B cell (primary cell): Measurements from ENCODE around the gene GHR. TPM values are rescaled to one million over a fixed set of nuclear protein-coding genes. Genes with fewer than 3 reads are reported as not detected.

ENCODE experiments used
- ATAC-seq: fragments of 200-7000 bp; cut with Tn5 transposase; one replicate; pipeline ENCODE4 v1.10.0; 2021; ENCODE audit warnings: low read depth, mild to moderate bottlenecking, moderate number of reproducible peaks, moderate library complexity
- CTCF ChIA-PET: fragments of 350-600 bp; sonication (Branson Sonifier 250); formaldehyde crosslinking; loops from one replicate; lab custom pipeline; 2021; ENCODE audit warnings: antibody characterized with exemption, inconsistent platforms; lab: Charles Lee
- POLR2A ChIA-PET: fragments of 350-600 bp; sonication (Branson Sonifier 250); formaldehyde crosslinking; loops from one replicate; lab custom pipeline; 2021; ENCODE audit warnings: antibody characterized with exemption; lab: Charles Lee
- DNase-seq: peaks from one replicate; pipeline ENCODE4 v3.0.0; 2013
- H2AFZ ChIP-seq: 2 replicates; pipeline ENCODE4 v1.6.1; 2012; ENCODE audit warnings: mild to moderate bottlenecking, low read depth, low read length; ENCODE audit not compliant: insufficient read depth, poor library complexity, severe bottlenecking
- H3K27ac ChIP-seq, 2 donors: 1 replicate in 1 of 2; 2 replicates in 1 of 2; pipeline ENCODE4 v1.5.1; 2012 to 2013; ENCODE audit warnings: low read length in 2 of 2, mild to moderate bottlenecking in 2 of 2, moderate library complexity in 1 of 2
- H3K27me3 ChIP-seq, 4 experiments: fragments of 200-600 bp in 1 of 4; sonication (generic) in 1 of 4; replicated peaks in 1 of 4; 1 replicate in 2 of 4; 2 replicates in 2 of 4; pipeline versions ENCODE4 v1.6.1 to v1.7.0; 2013 to 2016; ENCODE audit warnings: low read length in 3 of 4, mild to moderate bottlenecking in 2 of 4, mixed read lengths in 1 of 4, moderate library complexity in 1 of 4; ENCODE audit not compliant: insufficient read depth in 4 of 4, control insufficient read depth in 3 of 4; ENCODE audit errors: control extremely low read depth in 1 of 4
- H3K36me3 ChIP-seq, 2 experiments: replicated peaks in 1 of 2; 1 replicate in 1 of 2; 2 replicates in 1 of 2; pipeline versions ENCODE4 v1.6.1 to v1.7.1; 2013; ENCODE audit warnings: low read length in 1 of 2; ENCODE audit not compliant: insufficient read depth in 2 of 2, control insufficient read depth in 1 of 2; ENCODE audit errors: control extremely low read depth in 1 of 2, extremely low read depth in 1 of 2
- H3K4me1 ChIP-seq, 2 donors: fragments of 200-600 bp in 1 of 2; sonication (generic) in 1 of 2; 1 replicate in 1 of 2; 2 replicates in 1 of 2; pipeline versions ENCODE4 v1.5.1 to v1.6.1; 2013 to 2017; ENCODE audit warnings: low read length in 2 of 2; ENCODE audit not compliant: control insufficient read depth in 2 of 2, insufficient read depth in 2 of 2
- H3K4me2 ChIP-seq: replicated peaks from 2 replicates; pipeline ENCODE3; 2012; ENCODE audit warnings: mild to moderate bottlenecking, low read depth, low read length; ENCODE audit not compliant: poor library complexity, severe bottlenecking
- H3K4me3 ChIP-seq, 5 experiments: fragments of 200-600 bp in 1 of 5; sonication (generic) in 1 of 5; 1 replicate in 3 of 5; 2 replicates in 2 of 5; pipeline versions ENCODE4 v1.5.1 to v1.7.0; 2011 to 2016; ENCODE audit warnings: low read length in 4 of 5, mild to moderate bottlenecking in 4 of 5, low read depth in 2 of 5, control low read depth in 1 of 5, moderate library complexity in 1 of 5; ENCODE audit not compliant: insufficient read depth in 1 of 5; ENCODE audit errors: control extremely low read depth in 1 of 5, extremely low read depth in 1 of 5
- H3K79me2 ChIP-seq: fragments of 200-600 bp; sonication (generic); one replicate; pipeline ENCODE4 v1.6.0; 2016; ENCODE audit warnings: low read length; ENCODE audit not compliant: control insufficient read depth, insufficient read depth
- H3K9ac ChIP-seq: fragments of 200-600 bp; sonication (generic); 2 replicates; pipeline ENCODE4 v1.6.1; 2017; ENCODE audit warnings: mild to moderate bottlenecking, low read length, moderate library complexity
- H3K9me3 ChIP-seq, 3 donors: one replicate each; pipeline versions ENCODE4 v1.6.1 to v1.7.1; 2013; ENCODE audit warnings: low read length in 2 of 3; ENCODE audit not compliant: control insufficient read depth in 2 of 3, insufficient read depth in 1 of 3; ENCODE audit errors: control extremely low read depth in 1 of 3
- H4K20me1 ChIP-seq: 2 replicates; pipeline ENCODE4 v1.6.0; 2012; ENCODE audit warnings: mild to moderate bottlenecking, low read length; ENCODE audit not compliant: insufficient read depth, control insufficient read depth, poor library complexity, severe bottlenecking
- H3K27ac Mint-ChIP-seq: one replicate; pipeline ENCODE4 v1.8.0; 2021; ENCODE audit warnings: mixed read lengths
- H3K27me3 Mint-ChIP-seq: one replicate; pipeline ENCODE4 v1.8.0; 2021; ENCODE audit warnings: mixed read lengths
- H3K4me1 Mint-ChIP-seq: one replicate; pipeline ENCODE4 v1.8.0; 2021; ENCODE audit warnings: mixed read lengths
- H3K4me3 Mint-ChIP-seq: one replicate; pipeline ENCODE4 v1.8.0; 2021; ENCODE audit warnings: mixed read lengths
- H3K9me3 Mint-ChIP-seq: one replicate; pipeline ENCODE4 v1.8.0; 2022; ENCODE audit warnings: mixed read lengths; ENCODE audit not compliant: insufficient read depth
- EZH2 ChIP-seq: IDR thresholded peaks from 2 replicates; pipeline ENCODE4 v1.6.1; 2012; ENCODE audit warnings: borderline replicate concordance, low read depth, mild to moderate bottlenecking, moderate library complexity, low read length; ENCODE audit not compliant: insufficient read depth, poor library complexity, severe bottlenecking
- WGBS: methylation state at CpG from one replicate; pipeline ENCODE4 v1.1.5; 2013; ENCODE audit warnings: missing lambda C conversion rate; ENCODE audit not compliant: insufficient coverage; 5-methylcytosine and 5-hydroxymethylcytosine counted together
- intact Hi-C: fragments of 100-400 bp; cut with micrococcal nuclease; formaldehyde crosslinking; loops from one replicate; pipeline ENCODE4 v1.10.0; 2022
- polyA plus RNA-seq: library from polyadenylated mRNA; depleted of rRNA; stranded (reverse); fragments of >200 nt; gene quantifications from 2 replicates; pipeline ENCODE4 v1.2.3, GENCODE V29; 2012
- total RNA-seq, 2 donors: library from RNA; stranded (reverse); fragments of 120-200 nt in 1 of 2; gene quantifications; 1 replicate in 1 of 2; 2 replicates in 1 of 2; pipeline versions ENCODE4 v1.2.3 to v1.2.4, GENCODE V29; 2013 to 2022
- TF ChIP-seq, protein P1 (sequence below): fragments of 200-600 bp; IDR thresholded peaks from one replicate; pipeline ENCODE4 v1.8.0; 2022; ENCODE audit warnings: antibody characterized with exemption, mild to moderate bottlenecking

The GHR gene
- total and polyA plus RNA-seq, 2 donors (not counting 1 experiment from before 2014, with no cell fraction given): not detected

DNA sequence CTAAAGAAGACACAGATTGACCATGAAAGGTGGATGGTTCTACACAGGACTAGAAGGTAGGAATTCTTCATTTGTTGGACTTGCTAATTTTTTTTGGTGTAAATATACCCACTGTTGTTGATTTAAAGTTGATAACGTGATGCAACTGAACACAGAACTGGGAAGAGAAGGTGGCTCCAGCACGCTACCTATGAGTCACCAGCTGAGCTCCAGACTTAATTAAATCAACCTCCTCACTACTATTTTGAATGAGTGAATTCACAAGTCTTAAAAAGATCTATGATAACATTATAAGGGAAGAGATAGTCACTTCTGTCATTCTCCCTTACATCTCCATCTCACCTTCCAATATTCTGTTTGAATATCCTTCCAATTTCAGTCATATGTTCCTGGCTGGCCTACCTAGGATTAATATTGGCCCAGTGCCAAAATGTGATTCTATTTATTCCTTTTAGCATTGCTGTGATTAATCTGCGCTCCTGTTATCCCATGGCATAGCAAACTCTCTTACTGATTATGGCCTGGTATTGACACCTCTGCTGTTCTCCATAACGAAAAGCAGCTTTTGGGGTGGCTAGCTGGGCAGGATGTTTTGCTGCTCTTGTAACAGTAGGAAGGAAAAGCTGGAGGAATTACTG, 197.5 kb downstream of the GHR start:
- ATAC-seq (no peak), DNase-seq (no peak)
- Histone ChIP-seq H3K27me3 (no peaks in the 10 kb centered on the region), H4K20me1 (no peaks in the 10 kb centered on the region), H3K4me3 (peak overlapping the region in 1 of 5 experiments; percentile 26), H3K9me3 (no peaks in the 10 kb centered on the region), H3K9ac (peak overlapping the region; percentile 35), H3K4me1 (peaks cover 40 to 43% of the 10 kb centered on the region in 2 donors), H3K36me3 (no peaks in the 10 kb centered on the region), H3K4me2 (peak overlapping the region; percentile 64), H3K79me2 (no peaks in the 10 kb centered on the region), H3K27ac (peak overlapping the region; percentile 93 to 97), H2AFZ (peak overlapping the region; percentile 38)
- peak overlapping the region; percentile 94 for H3K27ac Mint-ChIP-seq
- ChIA-PET CTCF (interaction anchor here (0.8 to 5.4 kb wide), 6 partner anchors 11 to 693 kb away, joined by 3 to 46 read pairs (median 4); partner anchors contain the start of gene HMGCS1), POLR2A (no interaction called here)
- TF ChIP-seq, protein P1, sequence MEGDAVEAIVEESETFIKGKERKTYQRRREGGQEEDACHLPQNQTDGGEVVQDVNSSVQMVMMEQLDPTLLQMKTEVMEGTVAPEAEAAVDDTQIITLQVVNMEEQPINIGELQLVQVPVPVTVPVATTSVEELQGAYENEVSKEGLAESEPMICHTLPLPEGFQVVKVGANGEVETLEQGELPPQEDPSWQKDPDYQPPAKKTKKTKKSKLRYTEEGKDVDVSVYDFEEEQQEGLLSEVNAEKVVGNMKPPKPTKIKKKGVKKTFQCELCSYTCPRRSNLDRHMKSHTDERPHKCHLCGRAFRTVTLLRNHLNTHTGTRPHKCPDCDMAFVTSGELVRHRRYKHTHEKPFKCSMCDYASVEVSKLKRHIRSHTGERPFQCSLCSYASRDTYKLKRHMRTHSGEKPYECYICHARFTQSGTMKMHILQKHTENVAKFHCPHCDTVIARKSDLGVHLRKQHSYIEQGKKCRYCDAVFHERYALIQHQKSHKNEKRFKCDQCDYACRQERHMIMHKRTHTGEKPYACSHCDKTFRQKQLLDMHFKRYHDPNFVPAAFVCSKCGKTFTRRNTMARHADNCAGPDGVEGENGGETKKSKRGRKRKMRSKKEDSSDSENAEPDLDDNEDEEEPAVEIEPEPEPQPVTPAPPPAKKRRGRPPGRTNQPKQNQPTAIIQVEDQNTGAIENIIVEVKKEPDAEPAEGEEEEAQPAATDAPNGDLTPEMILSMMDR: no peak
- no peak for TF ChIP-seq EZH2
- H3K9me3 Mint-ChIP-seq: peaks cover 2% of the 10 kb centered on the region
- peak overlapping the region; percentile 62 for H3K4me3 Mint-ChIP-seq
- WGBS: 50% methylated on average over 2 of the region's 4 CpGs
- peaks cover 50% of the 10 kb centered on the region for H3K4me1 Mint-ChIP-seq
- intact Hi-C loops: loop anchor here (5.0 kb wide), 1 partner anchor 38 kb away; no protein-coding TSS in a partner anchor
- peaks cover 5% of the 10 kb centered on the region for H3K27me3 Mint-ChIP-seq

DNA sequence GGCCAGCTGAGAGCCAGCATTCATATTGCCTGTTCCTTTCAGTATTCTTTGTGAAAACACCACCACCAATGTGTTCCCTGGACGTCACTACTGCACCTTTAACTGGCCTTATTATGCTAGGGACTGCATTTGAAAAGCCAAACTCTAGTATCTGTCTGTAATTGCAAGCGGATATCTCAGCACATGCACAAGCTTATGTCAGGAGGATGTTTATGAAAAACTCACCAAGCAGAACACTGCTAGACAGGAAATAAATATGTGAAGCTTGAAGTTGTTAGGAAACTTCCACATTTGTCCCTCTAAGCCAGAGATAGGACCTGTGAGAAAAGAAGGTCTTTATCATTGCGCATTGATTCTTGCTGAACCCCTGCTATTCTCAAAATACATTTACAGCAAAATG, 198.0 kb downstream of the GHR start:
- peak overlapping the region; percentile 64 for H3K4me2 ChIP-seq
- peaks cover 50% of the 10 kb centered on the region for H3K4me1 Mint-ChIP-seq

More for the DNA sequence above, 198.0 kb downstream of the GHR start:
- Mint-ChIP-seq H3K27ac (peak overlapping the region; percentile 94), H3K4me3 (peak overlapping the region; percentile 62), H3K27me3 (peaks cover under 1% of the 10 kb centered on the region), H3K9me3 (peaks cover 2% of the 10 kb centered on the region)
- Histone ChIP-seq H3K27ac (peak overlapping the region; percentile 93 to 97), H3K79me2 (no peaks in the 10 kb centered on the region), H3K27me3 (no peaks in the 10 kb centered on the region), H3K4me3 (peak overlapping the region in 1 of 5 experiments; percentile 26), H4K20me1 (no peaks in the 10 kb centered on the region), H2AFZ (peak overlapping the region; percentile 38), H3K36me3 (no peaks in the 10 kb centered on the region), H3K4me1 (peaks cover 40 to 43% of the 10 kb centered on the region in 2 donors), H3K9me3 (no peaks in the 10 kb centered on the region), H3K9ac (peak overlapping the region; percentile 35)
- ChIA-PET CTCF (interaction anchor here (0.6 to 5.4 kb wide), 8 partner anchors 10 to 692 kb away, joined by 3 to 46 read pairs (median 4); partner anchors contain the start of gene HMGCS1), POLR2A (interaction anchor here (0.6 to 1.1 kb wide), 3 partner anchors 14 to 500 kb away, joined by 3 to 13 read pairs (median 3); no protein-coding TSS in a partner anchor)
- ATAC-seq: peak; percentile 94
- DNase-seq: peak; percentile 74
- intact Hi-C loops: loop anchor here (5.0 kb wide), 1 partner anchor 39 kb away; no protein-coding TSS in a partner anchor
- WGBS: 0% methylated on average over 1 of the region's 3 CpGs
- TF ChIP-seq, protein P1: no peak
- no peak for TF ChIP-seq EZH2
